ENCODE results near the gene GLIPR1. TPM values are rescaled to one million over a fixed set of nuclear protein-coding genes. Genes with fewer than 3 reads are reported as not detected.

Gene GLIPR1
- total and polyA plus RNA-seq, 10 of the 15 experiments (the other 5 are each of a cell fraction or from before 2014, with no cell fraction given) = 18.2 to 62.6 (median 32.2) TPM

- no peak for TF ChIP-seq POLR2A (IDR thresholded peaks at IDR 0.05; ENCODE audit: low read depth, low read length)
- TF ChIP-seq EED (IDR thresholded peaks at IDR 0.05; ENCODE audit: low read depth) = peak; percentile 91
- TF ChIP-seq, protein P1, sequence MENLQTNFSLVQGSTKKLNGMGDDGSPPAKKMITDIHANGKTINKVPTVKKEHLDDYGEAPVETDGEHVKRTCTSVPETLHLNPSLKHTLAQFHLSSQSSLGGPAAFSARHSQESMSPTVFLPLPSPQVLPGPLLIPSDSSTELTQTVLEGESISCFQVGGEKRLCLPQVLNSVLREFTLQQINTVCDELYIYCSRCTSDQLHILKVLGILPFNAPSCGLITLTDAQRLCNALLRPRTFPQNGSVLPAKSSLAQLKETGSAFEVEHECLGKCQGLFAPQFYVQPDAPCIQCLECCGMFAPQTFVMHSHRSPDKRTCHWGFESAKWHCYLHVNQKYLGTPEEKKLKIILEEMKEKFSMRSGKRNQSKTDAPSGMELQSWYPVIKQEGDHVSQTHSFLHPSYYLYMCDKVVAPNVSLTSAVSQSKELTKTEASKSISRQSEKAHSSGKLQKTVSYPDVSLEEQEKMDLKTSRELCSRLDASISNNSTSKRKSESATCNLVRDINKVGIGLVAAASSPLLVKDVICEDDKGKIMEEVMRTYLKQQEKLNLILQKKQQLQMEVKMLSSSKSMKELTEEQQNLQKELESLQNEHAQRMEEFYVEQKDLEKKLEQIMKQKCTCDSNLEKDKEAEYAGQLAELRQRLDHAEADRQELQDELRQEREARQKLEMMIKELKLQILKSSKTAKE (IDR thresholded peaks at IDR 0.05; ENCODE audit: low read depth, poor library complexity, severe bottlenecking) = peak; percentile 48
- TF ChIP-seq, protein P2, sequence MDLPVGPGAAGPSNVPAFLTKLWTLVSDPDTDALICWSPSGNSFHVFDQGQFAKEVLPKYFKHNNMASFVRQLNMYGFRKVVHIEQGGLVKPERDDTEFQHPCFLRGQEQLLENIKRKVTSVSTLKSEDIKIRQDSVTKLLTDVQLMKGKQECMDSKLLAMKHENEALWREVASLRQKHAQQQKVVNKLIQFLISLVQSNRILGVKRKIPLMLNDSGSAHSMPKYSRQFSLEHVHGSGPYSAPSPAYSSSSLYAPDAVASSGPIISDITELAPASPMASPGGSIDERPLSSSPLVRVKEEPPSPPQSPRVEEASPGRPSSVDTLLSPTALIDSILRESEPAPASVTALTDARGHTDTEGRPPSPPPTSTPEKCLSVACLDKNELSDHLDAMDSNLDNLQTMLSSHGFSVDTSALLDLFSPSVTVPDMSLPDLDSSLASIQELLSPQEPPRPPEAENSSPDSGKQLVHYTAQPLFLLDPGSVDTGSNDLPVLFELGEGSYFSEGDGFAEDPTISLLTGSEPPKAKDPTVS (IDR thresholded peaks at IDR 0.05; ENCODE audit: low read depth, low read length) = no peak
- TF ChIP-seq ZSCAN29 (IDR thresholded peaks at IDR 0.05) = no peak
- no peak for TF ChIP-seq TARDBP (IDR thresholded peaks at IDR 0.05; ENCODE audit: borderline replicate concordance)
- TF ChIP-seq, protein P3, sequence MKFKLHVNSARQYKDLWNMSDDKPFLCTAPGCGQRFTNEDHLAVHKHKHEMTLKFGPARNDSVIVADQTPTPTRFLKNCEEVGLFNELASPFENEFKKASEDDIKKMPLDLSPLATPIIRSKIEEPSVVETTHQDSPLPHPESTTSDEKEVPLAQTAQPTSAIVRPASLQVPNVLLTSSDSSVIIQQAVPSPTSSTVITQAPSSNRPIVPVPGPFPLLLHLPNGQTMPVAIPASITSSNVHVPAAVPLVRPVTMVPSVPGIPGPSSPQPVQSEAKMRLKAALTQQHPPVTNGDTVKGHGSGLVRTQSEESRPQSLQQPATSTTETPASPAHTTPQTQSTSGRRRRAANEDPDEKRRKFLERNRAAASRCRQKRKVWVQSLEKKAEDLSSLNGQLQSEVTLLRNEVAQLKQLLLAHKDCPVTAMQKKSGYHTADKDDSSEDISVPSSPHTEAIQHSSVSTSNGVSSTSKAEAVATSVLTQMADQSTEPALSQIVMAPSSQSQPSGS (IDR thresholded peaks at IDR 0.05; ENCODE audit: low read length) = 0 out of 2 replicates have a peak, but pooled peaks have one; percentile 6
- TF ChIP-seq RELA (IDR thresholded peaks at IDR 0.05; ENCODE audit: borderline replicate concordance, partially characterized antibody) = no peak
- TF ChIP-seq MEF2B (IDR thresholded peaks at IDR 0.05; ENCODE audit: partially characterized antibody, poor library complexity, severe bottlenecking) = peak; percentile 87
- no peak for TF ChIP-seq TBL1XR1 (IDR thresholded peaks at IDR 0.05; ENCODE audit: low read depth, low read length)
- TF ChIP-seq ZBTB33 (IDR thresholded peaks at IDR 0.05) = no peak
- no peak for TF ChIP-seq GABPA (IDR thresholded peaks at IDR 0.05; ENCODE audit: low read depth)
- TF ChIP-seq MAX (IDR thresholded peaks at IDR 0.05; ENCODE audit: low read depth, low read length) = no peak
- no peak for TF ChIP-seq CUX1 (IDR thresholded peaks at IDR 0.05; ENCODE audit: insufficient replicate concordance, low read depth, low read length)
- no peak for TF ChIP-seq E2F4 (IDR thresholded peaks at IDR 0.05; ENCODE audit: low read depth, low read length)
Measured at GRCh38 chr12:75526655-75527511, 46.3 kb downstream of the GLIPR1 start (continued).

Data from GM12878 (cell line).